Placental epithelial cell (primary cell): ENCODE measurements around the gene PPFIA1. TPM values are rescaled to one million over a fixed set of nuclear protein-coding genes. Genes with fewer than 3 reads are reported as not detected.
A peak's percentile ranks its signal among the peaks of the same experiment; 100 is the strongest.

Experiments used
- small RNA-seq: library from RNA; depleted of rRNA; stranded (forward); fragments of <200 nt; gene quantifications from one replicate; pipeline ENCODE3, GENCODE V24; 2012
- total RNA-seq: library from RNA; depleted of rRNA; stranded (reverse); fragments of >200 nt; gene quantifications from 2 replicates; pipeline ENCODE4 v1.2.3, GENCODE V29; 2012

The PPFIA1 gene
- total RNA-seq: 31.9 and 37.3 TPM in 2 replicates

GRCh38 chr11:70270104-70270876 is at the start of gene PPFIA1:
Gene PPFIA1 (plus strand): TSS chr11:70270690. CDS start chr11:70272173, 1,483 bp downstream.

GRCh38 chr11:70397983-70398833 is 127.7 kb downstream of the PPFIA1 start, which contains the start of gene CTTN:
Gene CTTN (plus strand): TSS chr11:70398529. CDS start chr11:70407298, 8,769 bp downstream.

Small RNA genes lying within 50 kb of the gene (small RNA-seq; reads per million reads assigned to genes)
- gene MIR548K: 3.8 reads per million, percentile 88 among the genes with 10 or more reads in this experiment

Other genes starting within 250 kb of the PPFIA1 start
- 36.7 and 39.7 TPM in 2 replicates for gene ANO1, start 192.4 kb upstream of the PPFIA1 start, total RNA-seq
- 25.1 and 36.2 TPM in 2 replicates for gene FADD, start 67.4 kb upstream of the PPFIA1 start, total RNA-seq
- 269 and 320 TPM in 2 replicates for gene CTTN, start 127.8 kb downstream of the PPFIA1 start, total RNA-seq